ENCODE data around the gene CFAP210. TPM values are rescaled to one million over a fixed set of nuclear protein-coding genes. Genes with fewer than 3 reads are reported as not detected.
"Not testable (repeated sequence)": the region's sequence is repeated elsewhere in the genome, so short reads cannot be mapped to it uniquely, and the experiment has no call there.

The CFAP210 gene
- total RNA-seq, 1 experiment from 2014 or later, result not detected

- DNase-seq (ENCODE audit: low spot score), result no peak
Measured at GRCh38 chr2:169713331-169713730, 19.1 kb upstream of the CFAP210 start.

- DNase-seq (ENCODE audit: low spot score), result no peak
Measured at GRCh38 chr2:169712791-169713227, 18.6 kb upstream of the CFAP210 start.

GRCh38 chr2:169711751-169712509, 17.7 kb upstream of the CFAP210 start:
- DNase-seq (ENCODE audit: low spot score), result no peak

- no peak for DNase-seq (ENCODE audit: low spot score)
Measured at GRCh38 chr2:169709981-169710380, 15.8 kb upstream of the CFAP210 start.

GRCh38 chr2:169709331-169709730, 15.1 kb upstream of the CFAP210 start:
- no peak for DNase-seq (ENCODE audit: low spot score)

GRCh38 chr2:169707626-169708025, 13.4 kb upstream of the CFAP210 start:
- DNase-seq (ENCODE audit: low spot score), result no peak

GRCh38 chr2:169705927-169706326, 11.7 kb upstream of the CFAP210 start:
- DNase-seq (ENCODE audit: low spot score), result no peak

- DNase-seq (ENCODE audit: low spot score), result no peak
Measured at GRCh38 chr2:169704160-169704708, 10.0 kb upstream of the CFAP210 start.

GRCh38 chr2:169702996-169703395, 8.8 kb upstream of the CFAP210 start:
- no peak for DNase-seq (ENCODE audit: low spot score)

- DNase-seq (ENCODE audit: low spot score), result not testable (repeated sequence)
Measured at GRCh38 chr2:169699173-169699572, 5.0 kb upstream of the CFAP210 start.

GRCh38 chr2:169696381-169696780, 2.2 kb upstream of the CFAP210 start:
- no peak for DNase-seq (ENCODE audit: low spot score)

- no peak for DNase-seq (ENCODE audit: low spot score)
Measured at GRCh38 chr2:169694894-169695260, 672 bp upstream of the CFAP210 start.

GRCh38 chr2:169693360-169693759, 845 bp downstream of the CFAP210 start:
- peak; percentile 55 for DNase-seq (ENCODE audit: low spot score)

- DNase-seq (ENCODE audit: low spot score), result no peak
Measured at GRCh38 chr2:169692718-169693117, 1.5 kb downstream of the CFAP210 start.

- no peak for DNase-seq (ENCODE audit: low spot score)
Measured at GRCh38 chr2:169690958-169691357, 3.2 kb downstream of the CFAP210 start.

GRCh38 chr2:169687943-169688342, 6.3 kb downstream of the CFAP210 start:
- DNase-seq (ENCODE audit: low spot score), result not testable (repeated sequence)

- DNase-seq (ENCODE audit: low spot score), result not testable (repeated sequence)
Measured at GRCh38 chr2:169686825-169687224, 7.4 kb downstream of the CFAP210 start.

- DNase-seq (ENCODE audit: low spot score), result not testable (repeated sequence)
Measured at GRCh38 chr2:169684712-169685111, 9.5 kb downstream of the CFAP210 start.

GRCh38 chr2:169684135-169684565, 10.1 kb downstream of the CFAP210 start:
- no peak for DNase-seq (ENCODE audit: low spot score)

GRCh38 chr2:169683425-169684134, 10.6 kb downstream of the CFAP210 start:
- DNase-seq (ENCODE audit: low spot score), result no peak

- DNase-seq (ENCODE audit: low spot score), result no peak
Measured at GRCh38 chr2:169683054-169683424, 11.2 kb downstream of the CFAP210 start.

GRCh38 chr2:169676850-169677249, 17.4 kb downstream of the CFAP210 start:
- no peak for DNase-seq (ENCODE audit: low spot score)

- no peak for DNase-seq (ENCODE audit: low spot score)
Measured at GRCh38 chr2:169676357-169676756, 17.8 kb downstream of the CFAP210 start.
